ENCODE data around the gene NAPG. TPM values are rescaled to one million over a fixed set of nuclear protein-coding genes. Genes with fewer than 3 reads are reported as not detected.
"Not testable (repeated sequence)": the region's sequence is repeated elsewhere in the genome, so short reads cannot be mapped to it uniquely, and the experiment has no call there.

NAPG gene
- total RNA-seq, 1 donor from 2014 or later = 44.6 TPM

- no peak for DNase-seq (ENCODE audit: low spot score)
These were observed 53.4 kb downstream of the NAPG start for GRCh38 chr18:10579079-10579867.

- DNase-seq (ENCODE audit: low spot score) = no peak
These were observed 54.4 kb downstream of the NAPG start for GRCh38 chr18:10580215-10580614.

GRCh38 chr18:10585260-10585659 is 59.4 kb downstream of the NAPG start:
- no peak for DNase-seq (ENCODE audit: low spot score)

DNA sequence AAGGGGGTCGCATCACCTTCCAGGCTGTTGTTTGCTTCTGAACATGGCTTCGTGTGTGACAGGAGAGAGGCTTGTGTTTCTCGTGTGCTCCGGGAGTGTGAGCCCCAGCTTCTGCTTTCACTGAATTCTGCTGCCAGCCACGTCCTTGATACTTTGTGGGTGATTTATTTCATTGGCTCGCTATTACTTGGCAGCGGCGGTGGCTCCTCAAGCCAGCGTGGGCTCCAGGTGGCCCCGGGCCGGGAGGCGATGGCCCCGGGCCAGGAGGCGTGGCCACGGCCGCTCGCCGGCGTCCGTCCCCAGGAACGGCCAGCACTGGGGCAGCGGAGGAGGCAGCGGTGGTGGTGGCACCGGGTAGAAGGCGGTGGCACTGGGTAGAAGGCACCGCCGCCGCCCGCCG is 63.1 kb downstream of the NAPG start:
- no peak for DNase-seq (ENCODE audit: low spot score)

DNA sequence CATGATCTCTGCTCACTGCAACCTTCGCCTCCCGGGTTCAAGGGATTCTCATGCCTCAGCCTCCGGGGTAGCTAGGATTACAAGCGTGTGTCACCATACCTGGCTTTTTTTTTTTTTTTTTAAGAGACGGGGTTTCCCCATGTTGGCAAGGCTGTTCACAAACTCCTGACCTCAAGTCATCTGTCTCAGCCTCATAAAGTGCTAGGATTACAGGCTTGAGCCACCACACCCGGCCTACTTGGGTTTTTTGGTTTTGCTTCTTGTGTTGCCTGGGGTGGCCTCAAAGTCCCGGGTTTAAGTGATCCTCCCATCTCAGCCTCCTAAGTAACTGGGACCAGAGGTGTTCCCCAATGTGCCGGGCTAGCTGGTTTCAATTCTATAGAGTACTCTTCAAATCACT is 64.6 kb downstream of the NAPG start:
- DNase-seq (ENCODE audit: low spot score) = no peak

DNA sequence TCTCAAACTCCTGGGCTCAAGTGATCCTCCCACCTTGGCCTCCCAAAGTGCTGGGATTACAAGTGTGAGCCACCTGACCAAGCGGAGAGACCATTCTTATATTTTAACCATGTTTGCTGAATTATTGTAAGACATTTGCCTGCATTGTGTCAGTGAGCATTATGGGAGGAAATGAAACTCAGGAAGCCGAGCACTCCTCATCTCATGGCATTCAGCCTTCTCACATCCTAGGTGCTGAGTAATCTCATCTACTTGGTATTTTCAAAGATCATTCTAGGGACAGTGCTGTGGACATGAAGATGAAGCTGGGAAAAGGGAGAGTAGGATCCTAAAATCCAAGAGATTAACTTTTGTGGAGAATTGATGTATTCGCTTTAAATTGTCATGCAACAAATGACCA is 66.1 kb downstream of the NAPG start:
- DNase-seq (ENCODE audit: low spot score) = no peak

- not testable (repeated sequence) for DNase-seq (ENCODE audit: low spot score)
These were observed 67.7 kb downstream of the NAPG start for GRCh38 chr18:10593366-10594022.

GRCh38 chr18:10595917-10596316 is 70.1 kb downstream of the NAPG start:
- DNase-seq (ENCODE audit: low spot score) = not testable (repeated sequence)

- not testable (repeated sequence) for DNase-seq (ENCODE audit: low spot score)
These were observed 71.9 kb downstream of the NAPG start for GRCh38 chr18:10597695-10598094.

DNA sequence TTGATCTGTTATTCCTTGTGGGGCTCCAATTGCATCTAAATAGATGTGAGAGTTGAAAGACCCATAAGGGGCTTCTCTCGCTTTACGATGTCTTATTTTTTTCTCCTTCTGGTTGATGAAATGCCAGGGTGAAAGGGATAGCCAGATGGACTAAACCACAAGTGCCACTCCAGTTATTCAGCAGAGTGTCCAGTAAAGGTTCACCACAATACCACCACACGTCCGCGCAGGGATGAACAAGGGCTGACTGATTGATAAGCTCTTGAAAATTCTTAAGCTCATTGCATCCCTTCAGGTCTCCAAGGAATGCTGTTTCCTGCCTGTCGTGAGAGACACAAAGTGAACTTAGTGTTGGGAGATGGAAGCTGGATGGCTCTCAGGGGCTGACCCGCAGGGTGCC is 74.9 kb downstream of the NAPG start:
- not testable (repeated sequence) for DNase-seq (ENCODE audit: low spot score)

Other genes with a start within 250 kb of the NAPG start
- gene APCDD1, start 71.4 kb upstream of the NAPG start, total RNA-seq = 170 TPM